Retinal pigment epithelial cell (primary cell): Measurements from ENCODE around the gene DCUN1D3.

Experiments
- DNase-seq: peaks from one replicate; pipeline ENCODE4 v3.0.0-alpha.2; 2010; ENCODE audit warnings: low read depth
- H3K4me3 ChIP-seq: 2 replicates; pipeline ENCODE4 v1.5.1; 2011; ENCODE audit warnings: mild to moderate bottlenecking, low read length, control low read depth, moderate library complexity
- CTCF ChIP-seq: conservative IDR thresholded peaks from 2 replicates; pipeline ENCODE4 v1.5.1; 2011; ENCODE audit warnings: low read depth, low read length, control low read depth, inconsistent platforms

The DCUN1D3 gene

GRCh38 chr16:20905576-20905975 lies 5.4 kb upstream of the DCUN1D3 start:
- no peak for TF ChIP-seq CTCF
- H3K4me3 ChIP-seq: no peak overlapping the region
- DNase-seq: no peak

- TF ChIP-seq CTCF: no peak
- DNase-seq: no peak
- H3K4me3 ChIP-seq: no peak overlapping the region
Measured at GRCh38 chr16:20904507-20905081, 4.4 kb upstream of the DCUN1D3 start.

GRCh38 chr16:20903899-20904506 lies 3.8 kb upstream of the DCUN1D3 start:
- DNase-seq: no peak
- no peak for TF ChIP-seq CTCF
- H3K4me3 ChIP-seq: no peak overlapping the region

- no peak for TF ChIP-seq CTCF
- DNase-seq: no peak
- no peak overlapping the region for H3K4me3 ChIP-seq
Measured at GRCh38 chr16:20903116-20903898, 3.1 kb upstream of the DCUN1D3 start.

- no peak overlapping the region for H3K4me3 ChIP-seq
- no peak for TF ChIP-seq CTCF
- no peak for DNase-seq
Measured at GRCh38 chr16:20902426-20902825, 2.3 kb upstream of the DCUN1D3 start.

- no peak for TF ChIP-seq CTCF
- peak overlapping the region; percentile 91 for H3K4me3 ChIP-seq
- no peak for DNase-seq
Measured at GRCh38 chr16:20901436-20902112, 1.4 kb upstream of the DCUN1D3 start.
